Measurements from ENCODE around the gene TEX22. TPM values are rescaled to one million over a fixed set of nuclear protein-coding genes. Genes with fewer than 3 reads are reported as not detected.

Gene TEX22
- total and polyA plus RNA-seq, 9 donors, result 0.11 to 5.1 (median 2.5) TPM; not detected in 1

DNA sequence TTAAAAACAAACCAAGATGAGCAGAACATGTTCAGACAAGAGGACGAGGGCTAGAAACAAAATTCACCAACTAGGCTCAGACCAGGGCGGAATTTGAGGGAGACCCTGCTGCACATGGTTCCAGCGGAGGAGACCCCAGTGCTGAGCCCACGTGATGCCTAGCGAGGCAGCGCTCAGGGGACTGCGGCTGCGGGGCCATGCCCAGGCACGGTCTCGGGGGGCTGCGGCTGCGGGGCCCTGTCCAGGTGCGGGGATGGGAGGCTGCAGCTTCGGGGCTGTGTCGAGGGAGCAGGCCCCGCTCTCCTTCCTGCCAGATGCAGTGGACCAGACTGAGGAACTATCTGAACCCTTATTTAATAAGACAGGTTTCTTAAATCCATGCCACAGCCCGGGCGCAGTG is 63.6 kb downstream of the TEX22 start:
- 95 to 97% (median 96%) methylated on average over 18 of the region's 18 CpGs for WGBS, 3 donors
- intact Hi-C loops (cut with DNase I), result no loop called here
- Histone ChIP-seq H3K36me3 (no peaks in the 10 kb centered on the region), H3K4me3 (no peak overlapping the region), H3K27me3 (no peaks in the 10 kb centered on the region), H3K9me3 (no peaks in the 10 kb centered on the region), H3K4me1 (ENCODE audit: insufficient read depth) (no peaks in the 10 kb centered on the region), H3K27ac (no peak overlapping the region)
- DNase-seq, result no peak
- no peak for TF ChIP-seq POLR2A (IDR thresholded peaks at IDR 0.05)
- TF ChIP-seq EP300 (IDR thresholded peaks at IDR 0.05), result no peak
- TF ChIP-seq, protein P1, sequence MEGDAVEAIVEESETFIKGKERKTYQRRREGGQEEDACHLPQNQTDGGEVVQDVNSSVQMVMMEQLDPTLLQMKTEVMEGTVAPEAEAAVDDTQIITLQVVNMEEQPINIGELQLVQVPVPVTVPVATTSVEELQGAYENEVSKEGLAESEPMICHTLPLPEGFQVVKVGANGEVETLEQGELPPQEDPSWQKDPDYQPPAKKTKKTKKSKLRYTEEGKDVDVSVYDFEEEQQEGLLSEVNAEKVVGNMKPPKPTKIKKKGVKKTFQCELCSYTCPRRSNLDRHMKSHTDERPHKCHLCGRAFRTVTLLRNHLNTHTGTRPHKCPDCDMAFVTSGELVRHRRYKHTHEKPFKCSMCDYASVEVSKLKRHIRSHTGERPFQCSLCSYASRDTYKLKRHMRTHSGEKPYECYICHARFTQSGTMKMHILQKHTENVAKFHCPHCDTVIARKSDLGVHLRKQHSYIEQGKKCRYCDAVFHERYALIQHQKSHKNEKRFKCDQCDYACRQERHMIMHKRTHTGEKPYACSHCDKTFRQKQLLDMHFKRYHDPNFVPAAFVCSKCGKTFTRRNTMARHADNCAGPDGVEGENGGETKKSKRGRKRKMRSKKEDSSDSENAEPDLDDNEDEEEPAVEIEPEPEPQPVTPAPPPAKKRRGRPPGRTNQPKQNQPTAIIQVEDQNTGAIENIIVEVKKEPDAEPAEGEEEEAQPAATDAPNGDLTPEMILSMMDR (IDR thresholded peaks at IDR 0.05), result no peak

Other genes starting within 250 kb of the TEX22 start
- 10 to 100 TPM in 1 of 7 donors, 1 to 10 TPM in 6; 2.5 to 10.2 (median 6.5) TPM for gene JAG2, start 229.8 kb upstream of the TEX22 start, total RNA-seq
- gene JAG2, start 229.8 kb upstream of the TEX22 start, polyA plus RNA-seq, result 1 to 10 TPM in 1 of 2 donors, under 1 TPM in 1; 0.78 to 7.0 TPM
- 10 to 100 TPM in 6 of 7 donors, 1 to 10 TPM in 1; 3.7 to 22.5 (median 12.2) TPM for gene NUDT14, start 217.2 kb upstream of the TEX22 start, total RNA-seq
- gene NUDT14, start 217.2 kb upstream of the TEX22 start, polyA plus RNA-seq, result 10 to 100 TPM in 1 of 2 donors, under 1 TPM in 1; 0.68 to 10.9 TPM
- gene BTBD6, start 150.0 kb upstream of the TEX22 start, total RNA-seq, result 10 to 100 TPM; 19.3 to 40.1 (median 34.4) TPM
- gene BTBD6, start 150.0 kb upstream of the TEX22 start, polyA plus RNA-seq, result 10 to 100 TPM; 16.6 to 39.2 TPM
- 10 to 100 TPM; 33.3 to 47.3 (median 38.5) TPM for gene BRF1, start 97.5 kb upstream of the TEX22 start, total RNA-seq
- gene BRF1, start 97.5 kb upstream of the TEX22 start, polyA plus RNA-seq, result 10 to 100 TPM; 20.4 to 23.9 TPM
- 10 to 100 TPM; 41.4 to 91.9 (median 60.7) TPM for gene PACS2, start 83.8 kb upstream of the TEX22 start, total RNA-seq
- 10 to 100 TPM; 21.2 to 55.9 TPM for gene PACS2, start 83.8 kb upstream of the TEX22 start, polyA plus RNA-seq
- gene MTA1, start 21.3 kb downstream of the TEX22 start, total RNA-seq, result 100 to 1,000 TPM in 5 of 7 donors, 10 to 100 TPM in 2; 45.7 to 128 (median 112) TPM
- gene MTA1, start 21.3 kb downstream of the TEX22 start, polyA plus RNA-seq, result 10 to 100 TPM; 23.0 to 72.3 TPM
- 100 to 1,000 TPM in 1 of 7 donors, 10 to 100 TPM in 6; 21.3 to 242 (median 47.8) TPM for gene CRIP2, start 76.3 kb downstream of the TEX22 start, total RNA-seq
- gene CRIP2, start 76.3 kb downstream of the TEX22 start, polyA plus RNA-seq, result 10 to 100 TPM in 1 of 2 donors, under 1 TPM in 1; 0.35 to 95.1 TPM
- 10 to 100 TPM in 5 of 7 donors, 1 to 10 TPM in 2; 3.2 to 72.8 (median 26.4) TPM for gene CRIP1, start 88.3 kb downstream of the TEX22 start, total RNA-seq
- gene CRIP1, start 88.3 kb downstream of the TEX22 start, polyA plus RNA-seq, result 100 to 1,000 TPM in 1 of 2 donors, 1 to 10 TPM in 1; 7.2 to 116 TPM
- 1 to 10 TPM; 2.6 to 8.2 (median 3.8) TPM for gene TEDC1, start 92.7 kb downstream of the TEX22 start, total RNA-seq
- 1 to 10 TPM in 1 of 2 donors, not detected in 1; 5.3 TPM for gene TEDC1, start 92.7 kb downstream of the TEX22 start, polyA plus RNA-seq
- 1 to 10 TPM; 3.3 to 9.0 (median 4.4) TPM for gene TMEM121, start 128.0 kb downstream of the TEX22 start, total RNA-seq
- gene TMEM121, start 128.0 kb downstream of the TEX22 start, polyA plus RNA-seq, result 1 to 10 TPM in 1 of 2 donors, not detected in 1; 3.8 TPM

All from ovary (tissue), 9 donors.